Neural cell (in vitro differentiated cells): Measurements from ENCODE around the gene CAPNS1.

Experiments used
- CTCF ChIP-seq: fragments of 450-650 bp; IDR thresholded peaks from 2 replicates; pipeline ENCODE4 v1.5.1; 2014; ENCODE audit warnings: antibody characterized with exemption, mild to moderate bottlenecking, moderate library complexity; ENCODE audit not compliant: poor library complexity, severe bottlenecking
- EP300 ChIP-seq: fragments of 450-650 bp; conservative IDR thresholded peaks from 2 replicates; pipeline ENCODE4 v1.6.1; 2014; ENCODE audit warnings: antibody characterized with exemption, mild to moderate bottlenecking, moderate library complexity; ENCODE audit not compliant: poor library complexity, severe bottlenecking
- EZH2 ChIP-seq: fragments of 200-600, 300-800 bp; shearing (Covaris generic), sonication (generic); IDR thresholded peaks from 2 replicates; pipeline ENCODE4 v1.6.1; 2014; ENCODE audit warnings: antibody characterized with exemption, low read length, borderline replicate concordance, mild to moderate bottlenecking; ENCODE audit not compliant: insufficient read depth, poor library complexity, severe bottlenecking
- POLR2AphosphoS5 ChIP-seq: IDR thresholded peaks from 2 replicates; pipeline ENCODE4 v1.6.1; 2012
- RAD21 ChIP-seq: fragments of 450-650 bp; conservative IDR thresholded peaks from 2 replicates; pipeline ENCODE4 v1.6.1; 2014; ENCODE audit warnings: antibody characterized with exemption, mild to moderate bottlenecking, moderate library complexity
- REST ChIP-seq: IDR thresholded peaks from 2 replicates; pipeline ENCODE4 v1.6.1; 2012; ENCODE audit warnings: borderline replicate concordance
- SMC3 ChIP-seq: fragments of 450-650 bp; conservative IDR thresholded peaks from 2 replicates; pipeline ENCODE4 v1.6.1; 2014; ENCODE audit warnings: antibody characterized with exemption, mild to moderate bottlenecking, moderate library complexity; ENCODE audit not compliant: poor library complexity

GRCh38 chr19:36198119-36198518, 58.3 kb downstream of the CAPNS1 start:
- no peak for TF ChIP-seq RAD21
- TF ChIP-seq EZH2 = no peak
- no peak for TF ChIP-seq EP300
- no peak for TF ChIP-seq POLR2AphosphoS5
- no peak for TF ChIP-seq SMC3
- no peak for TF ChIP-seq CTCF
- no peak for TF ChIP-seq REST
